Esophagus squamous epithelium (tissue), 4 donors: ENCODE data around the gene STN1.

ENCODE experiments used
- POLR2A ChIP-seq, 4 donors: fragments of 450-650 bp; IDR thresholded peaks; one replicate each; pipeline ENCODE4 v1.6.1; 2017; ENCODE audit warnings: antibody characterized with exemption in 4 of 4, mild to moderate bottlenecking in 4 of 4, moderate library complexity in 3 of 4
- TF ChIP-seq, protein P1 (sequence below), 6 experiments: fragments of 450-650 bp in 4 of 6; fragments of 200-600 bp in 2 of 6; sonication (generic) in 2 of 6; IDR thresholded peaks; one replicate each; pipeline ENCODE4 v1.5.1; 2016 to 2019; ENCODE audit warnings: antibody characterized with exemption in 6 of 6, mild to moderate bottlenecking in 4 of 6, moderate library complexity in 4 of 6

GRCh38 chr10:103893817-103894216 is 24.2 kb downstream of the STN1 start:
- TF ChIP-seq POLR2A (IDR thresholded peaks at IDR 0.05), result no peak
- TF ChIP-seq, protein P1, sequence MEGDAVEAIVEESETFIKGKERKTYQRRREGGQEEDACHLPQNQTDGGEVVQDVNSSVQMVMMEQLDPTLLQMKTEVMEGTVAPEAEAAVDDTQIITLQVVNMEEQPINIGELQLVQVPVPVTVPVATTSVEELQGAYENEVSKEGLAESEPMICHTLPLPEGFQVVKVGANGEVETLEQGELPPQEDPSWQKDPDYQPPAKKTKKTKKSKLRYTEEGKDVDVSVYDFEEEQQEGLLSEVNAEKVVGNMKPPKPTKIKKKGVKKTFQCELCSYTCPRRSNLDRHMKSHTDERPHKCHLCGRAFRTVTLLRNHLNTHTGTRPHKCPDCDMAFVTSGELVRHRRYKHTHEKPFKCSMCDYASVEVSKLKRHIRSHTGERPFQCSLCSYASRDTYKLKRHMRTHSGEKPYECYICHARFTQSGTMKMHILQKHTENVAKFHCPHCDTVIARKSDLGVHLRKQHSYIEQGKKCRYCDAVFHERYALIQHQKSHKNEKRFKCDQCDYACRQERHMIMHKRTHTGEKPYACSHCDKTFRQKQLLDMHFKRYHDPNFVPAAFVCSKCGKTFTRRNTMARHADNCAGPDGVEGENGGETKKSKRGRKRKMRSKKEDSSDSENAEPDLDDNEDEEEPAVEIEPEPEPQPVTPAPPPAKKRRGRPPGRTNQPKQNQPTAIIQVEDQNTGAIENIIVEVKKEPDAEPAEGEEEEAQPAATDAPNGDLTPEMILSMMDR (IDR thresholded peaks at IDR 0.05), result no peak
